Naive thymus-derived CD4-positive, alpha-beta T cell (primary cell): ENCODE data around the gene PSPC1. TPM values are rescaled to one million over a fixed set of nuclear protein-coding genes. Genes with fewer than 3 reads are reported as not detected.
"Not testable (repeated sequence)": the region's sequence is repeated elsewhere in the genome, so short reads cannot be mapped to it uniquely, and the experiment has no call there.

Experiments
- ATAC-seq: fragments of 150-1000 bp; cut with Tn5 transposase; 2 replicates; pipeline ENCODE4 v1.10.0; 2021; ENCODE audit warnings: mild to moderate bottlenecking, moderate library complexity
- CTCF ChIA-PET: fragments of 350-600 bp; sonication (Branson Sonifier 250); formaldehyde crosslinking; loops from one replicate; lab custom pipeline; 2021; ENCODE audit warnings: antibody characterized with exemption; lab: Charles Lee
- POLR2A ChIA-PET: fragments of 350-600 bp; sonication (Branson Sonifier 250); formaldehyde crosslinking; loops from one replicate; lab custom pipeline; 2021; ENCODE audit warnings: antibody characterized with exemption, inconsistent platforms; lab: Charles Lee
- DNase-seq, 9 donors: peaks; one replicate each; pipeline versions ENCODE4 v3.0.0 to v3.0.0-alpha.2; 2020 to 2022; ENCODE audit warnings: mixed read lengths in 1 of 9
- H3K27ac ChIP-seq: one replicate; pipeline ENCODE4 v1.7.0; 2013; ENCODE audit warnings: mild to moderate bottlenecking, low read depth, low read length, moderate library complexity
- H3K27me3 ChIP-seq, 2 donors: one replicate each; pipeline ENCODE4 v1.7.0; 2013; ENCODE audit warnings: low read length in 2 of 2, mild to moderate bottlenecking in 2 of 2, moderate library complexity in 2 of 2; ENCODE audit not compliant: control insufficient read depth in 2 of 2, insufficient read depth in 2 of 2
- H3K36me3 ChIP-seq, 3 experiments: 1 replicate in 2 of 3; 2 replicates in 1 of 3; pipeline ENCODE4 v1.7.0; 2013; ENCODE audit warnings: low read length in 3 of 3, mild to moderate bottlenecking in 3 of 3, moderate library complexity in 1 of 3; ENCODE audit not compliant: insufficient read depth in 3 of 3, control insufficient read depth in 2 of 3
- H3K4me1 ChIP-seq, 2 donors: one replicate each; pipeline ENCODE4 v1.7.0; 2013; ENCODE audit warnings: low read length in 2 of 2, mild to moderate bottlenecking in 2 of 2, moderate library complexity in 1 of 2; ENCODE audit not compliant: control insufficient read depth in 2 of 2, insufficient read depth in 2 of 2
- H3K4me3 ChIP-seq: 2 replicates; pipeline ENCODE4 v1.7.0; 2013; ENCODE audit warnings: mild to moderate bottlenecking, low read length
- H3K9me3 ChIP-seq, 3 experiments: 1 replicate in 2 of 3; 2 replicates in 1 of 3; pipeline ENCODE4 v1.7.0; 2013; ENCODE audit warnings: low read length in 3 of 3; ENCODE audit not compliant: control insufficient read depth in 2 of 3
- H3K27ac Mint-ChIP-seq, 9 donors: one replicate each; pipeline ENCODE4 v1.8.0; 2020 to 2022; ENCODE audit warnings: mixed read lengths in 9 of 9, mild to moderate bottlenecking in 8 of 9, moderate library complexity in 5 of 9, inconsistent platforms in 2 of 9
- H3K27me3 Mint-ChIP-seq, 5 donors: one replicate each; pipeline ENCODE4 v1.8.0; 2021 to 2022; ENCODE audit warnings: mixed read lengths in 5 of 5, mild to moderate bottlenecking in 1 of 5
- H3K36me3 Mint-ChIP-seq, 5 donors: one replicate each; pipeline ENCODE4 v1.8.0; 2020 to 2022; ENCODE audit warnings: mixed read lengths in 5 of 5, mild to moderate bottlenecking in 3 of 5, inconsistent platforms in 1 of 5
- H3K4me1 Mint-ChIP-seq, 7 donors: one replicate each; pipeline ENCODE4 v1.8.0; 2020 to 2022; ENCODE audit warnings: mixed read lengths in 7 of 7, mild to moderate bottlenecking in 3 of 7, inconsistent platforms in 1 of 7
- H3K4me3 Mint-ChIP-seq, 10 donors: one replicate each; pipeline ENCODE4 v1.8.0; 2020 to 2022; ENCODE audit warnings: mild to moderate bottlenecking in 10 of 10, mixed read lengths in 10 of 10, moderate library complexity in 6 of 10, inconsistent platforms in 2 of 10
- H3K9me3 Mint-ChIP-seq, 11 donors: one replicate each; pipeline ENCODE4 v1.8.0; 2020 to 2022; ENCODE audit warnings: mixed read lengths in 11 of 11, mild to moderate bottlenecking in 4 of 11, inconsistent platforms in 1 of 11, moderate library complexity in 1 of 11
- intact Hi-C, 2 donors: fragments of 100-400 bp; cut with micrococcal nuclease; formaldehyde crosslinking; loops; one replicate each; pipeline ENCODE4 v1.15.1; 2023
- polyA plus RNA-seq, 2 donors: library from polyadenylated mRNA; unstranded; fragments of 300-500 nt; fragmentation: Illumina TruSeq; gene quantifications; one replicate each; pipeline ENCODE4 v1.2.3, GENCODE V29; 2021
- total RNA-seq, 6 experiments: library from RNA in 5 of 6; stranded (reverse) in 5 of 6; gene quantifications; 1 replicate in 5 of 6; 2 replicates in 1 of 6; pipeline ENCODE4 v1.2.3 and lab custom pipeline; 2021 to 2026

The PSPC1 gene, protein sequence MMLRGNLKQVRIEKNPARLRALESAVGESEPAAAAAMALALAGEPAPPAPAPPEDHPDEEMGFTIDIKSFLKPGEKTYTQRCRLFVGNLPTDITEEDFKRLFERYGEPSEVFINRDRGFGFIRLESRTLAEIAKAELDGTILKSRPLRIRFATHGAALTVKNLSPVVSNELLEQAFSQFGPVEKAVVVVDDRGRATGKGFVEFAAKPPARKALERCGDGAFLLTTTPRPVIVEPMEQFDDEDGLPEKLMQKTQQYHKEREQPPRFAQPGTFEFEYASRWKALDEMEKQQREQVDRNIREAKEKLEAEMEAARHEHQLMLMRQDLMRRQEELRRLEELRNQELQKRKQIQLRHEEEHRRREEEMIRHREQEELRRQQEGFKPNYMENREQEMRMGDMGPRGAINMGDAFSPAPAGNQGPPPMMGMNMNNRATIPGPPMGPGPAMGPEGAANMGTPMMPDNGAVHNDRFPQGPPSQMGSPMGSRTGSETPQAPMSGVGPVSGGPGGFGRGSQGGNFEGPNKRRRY
- total RNA-seq (10 to 100 TPM; 65.6 to 91.4 (median 79.1) TPM), polyA plus RNA-seq (10 to 100 TPM; 32.0 to 46.1 TPM), total RNA-seq (lab: John Stamatoyannopoulos, UW) (106 reads per million, percentile 85 among the genes with 10 or more reads in this experiment)

DNA sequence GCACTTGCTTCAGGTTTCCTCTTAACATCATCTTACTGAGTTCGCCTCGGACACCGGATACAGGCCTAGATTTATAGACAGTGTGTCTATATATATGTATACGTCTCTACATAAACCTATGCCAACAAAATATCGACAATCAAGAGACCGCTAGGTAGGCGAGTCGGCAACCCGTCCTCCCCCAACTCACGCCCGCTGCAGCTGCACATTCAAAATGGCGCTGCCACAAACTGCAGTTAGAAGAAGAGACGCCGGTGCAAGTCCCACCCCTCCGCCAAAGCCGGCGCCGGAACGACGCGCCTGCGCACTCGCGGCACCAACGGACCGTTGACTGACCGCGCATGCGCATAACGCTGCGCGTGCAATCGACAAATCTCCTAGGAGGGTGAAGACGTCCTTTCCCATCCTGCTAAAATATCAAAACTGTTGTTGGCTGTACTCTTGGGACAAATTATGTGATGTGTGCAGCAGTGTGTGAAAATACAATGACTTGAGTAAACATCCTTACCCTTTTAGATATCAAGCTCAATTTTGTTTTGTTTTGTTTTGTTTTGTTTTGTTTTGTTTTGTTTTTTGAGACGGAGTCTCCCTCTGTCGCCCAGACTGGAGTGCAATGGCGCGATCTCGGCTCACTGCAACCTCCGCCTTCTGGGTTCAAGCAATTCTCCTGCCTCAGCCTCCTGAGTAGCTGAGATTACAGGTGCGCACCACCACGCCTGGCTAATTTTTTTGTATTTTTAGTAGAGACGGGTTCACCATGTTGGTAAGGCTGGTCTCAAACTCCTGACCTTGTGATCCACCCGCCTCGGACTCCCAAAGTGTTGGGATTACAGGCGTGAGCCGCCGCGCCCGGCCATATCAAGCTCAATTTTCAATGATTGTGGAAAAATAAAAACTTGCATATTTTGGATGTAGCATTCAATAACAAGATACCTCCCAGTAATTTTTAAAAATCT lies at the start of gene PSPC1:
PSPC1 (minus strand) TSS at position 219 of the 956 bp plus-strand sequence; CDS start at position 31, 188 bp downstream.
- peaks cover 0 to 13% (median 10%) of the 10 kb centered on the region in 7 donors for H3K4me1 Mint-ChIP-seq
- H3K27ac Mint-ChIP-seq = peak within 1 kb of the TSS; percentile 96 to 100 (median 99)
- Histone ChIP-seq H3K27ac (peak within 1 kb of the TSS; percentile 98), H3K4me3 (peak within 1 kb of the TSS; percentile 99)
- intact Hi-C loops = loop anchor here (1.0 to 10.0 kb wide), 10 partner anchors 44 to 1822 kb away; partner anchors contain the start of genes MICU2 (in 2 of the 2), MPHOSPH8 (in 2 of the 2), ZMYM2 (in 2 of the 2) and ZMYM5 (in 2 of the 2)
- ATAC-seq = peak; percentile 93
- ChIA-PET CTCF (interaction anchor here (0.6 kb wide), 1 partner anchor 79 kb away, joined by 3 read pairs; no protein-coding TSS in a partner anchor), POLR2A (interaction anchor here (0.6 to 3.5 kb wide), 11 partner anchors 11 to 177 kb away, joined by 3 to 48 read pairs (median 4); partner anchors contain the start of genes MPHOSPH8 and ZMYM5)
- H3K4me3 Mint-ChIP-seq = peak within 1 kb of the TSS; percentile 96 to 100 (median 98)
- H3K27me3 Mint-ChIP-seq, H3K36me3 ChIP-seq, H3K9me3 ChIP-seq, H3K4me1 ChIP-seq, H3K27me3 ChIP-seq, H3K9me3 Mint-ChIP-seq: not testable (repeated sequence)
- H3K36me3 Mint-ChIP-seq = peaks cover 0 to 14% (median 8%) of the 10 kb centered on the region in 5 donors
- peak; percentile 93 to 96 (median 94) for DNase-seq

DNA sequence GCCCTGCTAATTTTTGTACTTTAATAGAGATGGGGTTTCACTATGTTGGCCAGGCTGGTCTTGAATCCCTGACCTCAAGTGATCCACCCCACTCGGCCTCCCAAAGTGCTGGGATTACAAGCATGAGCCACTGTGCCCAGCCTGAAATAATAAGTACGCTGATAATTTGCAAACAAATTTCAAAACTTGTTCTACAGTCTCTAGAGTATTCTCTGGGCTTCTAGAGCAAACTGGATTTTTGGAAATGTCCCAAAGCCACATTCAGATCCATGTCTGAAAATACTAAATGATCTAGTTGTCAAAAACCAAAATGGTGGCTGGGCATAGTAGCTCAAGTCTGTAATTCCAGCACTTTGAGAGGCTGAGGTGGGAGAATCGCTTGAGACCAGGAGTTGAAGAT lies 39.9 kb upstream of the PSPC1 start:
- no peak for DNase-seq
- Mint-ChIP-seq H3K4me3 (no peak overlapping the region), H3K27ac (no peak overlapping the region), H3K36me3 (peaks cover 0 to 52% (median 31%) of the 10 kb centered on the region in 5 donors), H3K27me3 (no peaks in the 10 kb centered on the region), H3K9me3 (no peaks in the 10 kb centered on the region), H3K4me1 (peaks cover 0 to 2% (median 0%) of the 10 kb centered on the region in 7 donors)
- intact Hi-C loops = no loop called here
- Histone ChIP-seq H3K36me3 (peaks cover 6 to 45% (median 7%) of the 10 kb centered on the region in 3 experiments), H3K4me3 (no peak overlapping the region), H3K27ac (no peak overlapping the region), H3K4me1 (no peaks in the 10 kb centered on the region), H3K27me3 (no peaks in the 10 kb centered on the region), H3K9me3 (no peaks in the 10 kb centered on the region)
- POLR2A ChIA-PET = no interaction called here
- CTCF ChIA-PET = no interaction called here
- no peak for ATAC-seq

DNA sequence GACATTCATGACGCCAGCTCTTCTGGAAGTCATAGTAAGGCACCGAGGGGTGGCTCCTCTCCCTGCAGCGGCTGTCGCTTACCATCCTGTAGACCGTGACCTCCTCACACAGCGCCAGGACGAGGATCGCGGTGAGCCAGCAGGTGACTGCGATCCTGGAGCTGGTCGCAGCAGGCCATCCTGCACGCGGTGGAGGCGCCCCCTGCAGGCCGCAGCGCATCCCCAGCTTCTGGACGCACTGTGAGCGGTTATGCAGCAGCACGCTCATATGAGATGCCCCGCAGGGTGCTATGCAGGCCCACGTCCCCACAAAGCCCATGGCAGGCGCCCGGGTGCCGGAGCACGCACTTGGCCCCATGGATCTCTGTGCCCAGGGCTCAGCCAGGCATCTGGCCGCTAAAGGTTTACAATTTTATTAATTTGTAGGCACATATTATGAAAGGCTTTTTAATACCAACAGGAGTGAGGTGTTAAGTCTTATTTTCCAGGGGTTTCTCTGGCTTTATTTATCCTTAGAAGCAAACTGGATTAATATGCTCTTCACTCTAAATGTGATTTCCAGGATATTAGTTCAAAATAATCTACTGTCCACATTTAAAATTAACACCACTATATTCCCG lies 35.6 kb upstream of the PSPC1 start:
- ATAC-seq (peak; percentile 57), DNase-seq (peak in 5 of 9 donors; percentile 2 to 49 (median 8))
- Mint-ChIP-seq H3K4me1 (peaks cover 0 to 9% (median 0%) of the 10 kb centered on the region in 7 donors), H3K4me3 (no peak overlapping the region), H3K27me3 (no peaks in the 10 kb centered on the region), H3K27ac (no peak overlapping the region), H3K9me3 (no peaks in the 10 kb centered on the region), H3K36me3 (peaks cover 0 to 32% (median 21%) of the 10 kb centered on the region in 5 donors)
- intact Hi-C loops = no loop called here
- Histone ChIP-seq H3K9me3 (no peaks in the 10 kb centered on the region), H3K36me3 (peaks cover 0 to 23% (median 6%) of the 10 kb centered on the region in 3 experiments), H3K4me1 (no peaks in the 10 kb centered on the region), H3K27ac (no peak overlapping the region), H3K4me3 (no peak overlapping the region), H3K27me3 (no peaks in the 10 kb centered on the region)
- ChIA-PET CTCF (no interaction called here), POLR2A (no interaction called here)

DNA sequence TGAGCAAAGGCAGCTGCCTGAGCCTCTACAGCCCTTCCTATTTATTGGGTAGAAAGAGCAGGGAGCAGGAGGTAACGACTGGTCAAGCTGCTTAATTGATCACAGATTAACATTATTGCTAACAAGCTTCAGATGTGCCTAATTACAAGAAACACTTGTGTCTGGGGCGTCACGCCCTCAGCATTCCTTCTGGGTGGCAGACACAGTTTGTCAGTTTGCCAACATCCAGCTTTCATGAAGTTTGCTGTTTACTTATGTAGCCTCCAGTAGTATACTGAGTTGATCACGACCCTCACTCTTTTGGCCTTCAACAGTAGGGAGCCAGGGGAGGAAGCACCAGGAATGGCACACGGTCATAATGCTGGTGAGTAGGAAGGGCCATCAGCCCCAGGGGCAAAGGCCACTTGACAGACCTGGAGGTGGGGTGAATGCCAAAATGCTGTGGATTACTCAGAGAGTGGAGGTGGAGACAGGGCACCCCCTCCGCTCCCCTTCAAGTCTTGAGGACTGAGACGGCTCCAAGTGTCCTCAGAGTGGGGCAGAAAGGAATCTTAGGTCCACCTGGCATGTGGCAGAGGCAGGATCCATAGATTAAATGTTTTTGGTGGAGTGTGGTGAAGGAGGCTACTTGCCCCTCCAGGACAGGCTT lies 34.9 kb upstream of the PSPC1 start:
- POLR2A ChIA-PET = no interaction called here

DNA sequence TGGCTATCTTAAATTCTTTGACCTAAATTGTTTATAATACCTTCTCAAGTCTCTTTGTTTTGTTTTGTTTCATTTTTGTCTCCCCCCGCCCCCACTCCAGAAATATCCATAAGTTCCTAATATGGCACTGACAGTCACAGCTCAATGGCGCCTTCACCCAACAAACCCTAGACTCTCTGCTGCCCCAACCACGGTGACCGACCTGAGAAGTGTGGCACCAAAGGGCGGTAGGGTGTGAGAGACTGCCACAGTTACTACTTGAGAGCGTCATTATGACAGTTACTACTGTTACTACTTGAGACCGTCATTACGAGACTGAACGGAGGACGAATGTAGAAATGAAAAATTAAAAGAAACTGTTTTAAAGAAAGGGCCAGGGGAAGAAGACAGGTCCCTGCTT lies 34.4 kb upstream of the PSPC1 start:
- ChIA-PET POLR2A (no interaction called here), CTCF (no interaction called here)
- Mint-ChIP-seq H3K4me1 (peaks cover 0 to 9% (median 0%) of the 10 kb centered on the region in 7 donors), H3K4me3 (no peak overlapping the region), H3K27ac (no peak overlapping the region), H3K36me3 (peaks cover 0 to 30% (median 25%) of the 10 kb centered on the region in 5 donors), H3K27me3 (no peaks in the 10 kb centered on the region), H3K9me3 (peaks cover 0 to 2% (median 0%) of the 10 kb centered on the region in 11 donors)
- Histone ChIP-seq H3K9me3 (no peaks in the 10 kb centered on the region), H3K27me3 (no peaks in the 10 kb centered on the region), H3K4me3 (no peak overlapping the region), H3K4me1 (no peaks in the 10 kb centered on the region), H3K36me3 (peaks cover 0 to 18% (median 6%) of the 10 kb centered on the region in 3 experiments), H3K27ac (no peak overlapping the region)
- ATAC-seq = peak; percentile 42
- no peak for DNase-seq
- intact Hi-C loops = no loop called here

More for the DNA sequence above, 34.9 kb upstream of the PSPC1 start:
- no peaks in the 10 kb centered on the region for H3K9me3 Mint-ChIP-seq
- Histone ChIP-seq H3K4me3 (no peak overlapping the region), H3K4me1 (no peaks in the 10 kb centered on the region), H3K27ac (no peak overlapping the region), H3K27me3 (no peaks in the 10 kb centered on the region), H3K9me3 (no peaks in the 10 kb centered on the region), H3K36me3 (peaks cover 0 to 18% (median 6%) of the 10 kb centered on the region in 3 experiments)
- ATAC-seq = no peak
- H3K27ac Mint-ChIP-seq = no peak overlapping the region
- H3K36me3 Mint-ChIP-seq = peaks cover 0 to 32% (median 21%) of the 10 kb centered on the region in 5 donors
- CTCF ChIA-PET = no interaction called here
- H3K4me3 Mint-ChIP-seq = no peak overlapping the region
- peaks cover 0 to 9% (median 0%) of the 10 kb centered on the region in 7 donors for H3K4me1 Mint-ChIP-seq
- intact Hi-C loops = no loop called here
- H3K27me3 Mint-ChIP-seq = no peaks in the 10 kb centered on the region
- DNase-seq = no peak
